RKO (cell line): Measurements from ENCODE around the gene OR51V1.
"Not testable (repeated sequence)": the region's sequence is repeated elsewhere in the genome, so short reads cannot be mapped to it uniquely, and the experiment has no call there.

ENCODE experiments used
- DNase-seq: peaks from one replicate; pipeline ENCODE4 v3.0.0-alpha.2; 2016; ENCODE audit warnings: low spot score

The OR51V1 gene

GRCh38 chr11:5200582-5200981 lies at the start of gene OR51V1:
OR51V1 (minus strand) TSS chr11:5200682; CDS start chr11:5200682, 0 bp downstream.
- DNase-seq = no peak

GRCh38 chr11:5249807-5250396 lies 49.4 kb upstream of the OR51V1 start, which contains the start of gene HBG1:
HBG1 (minus strand) TSS chr11:5249857; CDS start chr11:5249804, 53 bp downstream.
- not testable (repeated sequence) for DNase-seq

GRCh38 chr11:5248498-5248897 lies 48.0 kb upstream of the OR51V1 start:
- DNase-seq = not testable (repeated sequence)

GRCh38 chr11:5247472-5248192 lies 47.1 kb upstream of the OR51V1 start:
- no peak for DNase-seq

- DNase-seq = no peak
Observed at GRCh38 chr11:5246772-5247471, 46.4 kb upstream of the OR51V1 start.

- no peak for DNase-seq
Observed at GRCh38 chr11:5245155-5245554, 44.7 kb upstream of the OR51V1 start.

- no peak for DNase-seq
Observed at GRCh38 chr11:5243816-5244180, 43.3 kb upstream of the OR51V1 start.

- DNase-seq = no peak
Observed at GRCh38 chr11:5242933-5243815, 42.7 kb upstream of the OR51V1 start.

- DNase-seq = no peak
Observed at GRCh38 chr11:5242208-5242607, 41.7 kb upstream of the OR51V1 start.

GRCh38 chr11:5241458-5241857 lies 41.0 kb upstream of the OR51V1 start:
- no peak for DNase-seq

GRCh38 chr11:5240458-5240857 lies 40.0 kb upstream of the OR51V1 start:
- DNase-seq = no peak

- no peak for DNase-seq
Observed at GRCh38 chr11:5240056-5240455, 39.6 kb upstream of the OR51V1 start.

GRCh38 chr11:5239046-5239445 lies 38.6 kb upstream of the OR51V1 start:
- no peak for DNase-seq

- DNase-seq = no peak
Observed at GRCh38 chr11:5238486-5238885, 38.0 kb upstream of the OR51V1 start.

- no peak for DNase-seq
Observed at GRCh38 chr11:5237420-5237819, 36.9 kb upstream of the OR51V1 start.

GRCh38 chr11:5235364-5236095 lies 35.0 kb upstream of the OR51V1 start:
- no peak for DNase-seq

- DNase-seq = no peak
Observed at GRCh38 chr11:5234381-5234834, 33.9 kb upstream of the OR51V1 start, which contains the start of gene HBD. HBD (minus strand) TSS chr11:5234483; CDS start chr11:5234433, 50 bp downstream.

GRCh38 chr11:5233307-5233706 lies 32.8 kb upstream of the OR51V1 start:
- DNase-seq = no peak

GRCh38 chr11:5232821-5233220 lies 32.3 kb upstream of the OR51V1 start:
- DNase-seq = no peak

GRCh38 chr11:5232176-5232575 lies 31.7 kb upstream of the OR51V1 start:
- no peak for DNase-seq

GRCh38 chr11:5231111-5231510 lies 30.6 kb upstream of the OR51V1 start:
- DNase-seq = no peak
